ENCODE results near the gene MEFV.
"Not testable (repeated sequence)": the region's sequence is repeated elsewhere in the genome, so short reads cannot be mapped to it uniquely, and the experiment has no call there.

MEFV gene

GRCh38 chr16:3220839-3221238 is 35.6 kb downstream of the MEFV start:
- DNase-seq (ENCODE audit: extremely low read depth in 1 of 2, low read depth in 1 of 2) = no peak

GRCh38 chr16:3216263-3216640 is 40.2 kb downstream of the MEFV start:
- no peak for DNase-seq (ENCODE audit: extremely low read depth in 1 of 2, low read depth in 1 of 2)

DNA sequence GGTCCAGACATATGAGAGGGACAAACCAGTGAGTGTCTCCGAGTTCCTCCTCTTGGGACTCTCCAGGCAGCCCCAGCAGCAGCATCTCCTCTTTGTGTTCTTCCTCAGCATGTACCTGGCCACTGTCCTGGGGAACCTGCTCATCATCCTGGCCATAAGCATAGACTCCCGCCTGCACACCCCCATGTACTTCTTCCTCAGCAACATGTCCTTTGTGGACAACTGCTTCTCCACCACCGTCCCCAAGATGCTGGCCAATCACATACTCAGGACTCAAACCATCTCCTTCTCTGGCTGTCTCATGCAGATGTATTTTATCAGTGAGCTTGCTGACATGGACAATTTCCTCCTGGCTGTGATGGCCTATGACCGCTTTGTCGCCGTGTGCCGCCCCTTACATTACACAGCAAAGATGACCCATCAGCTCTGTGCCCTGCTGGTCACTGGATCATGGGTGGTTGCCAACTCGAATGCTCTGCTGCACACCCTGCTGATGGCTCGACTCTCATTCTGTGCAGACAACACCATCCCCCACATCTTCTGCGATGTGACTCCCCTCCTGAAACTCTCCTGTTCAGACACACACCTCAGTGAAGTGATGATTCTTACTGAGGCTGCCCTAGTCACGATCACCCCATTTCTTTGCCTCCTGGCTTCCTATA is 40.7 kb downstream of the MEFV start:
- no peak for DNase-seq (ENCODE audit: extremely low read depth in 1 of 2, low read depth in 1 of 2)

GRCh38 chr16:3214904-3215600 is 41.4 kb downstream of the MEFV start:
- DNase-seq (ENCODE audit: extremely low read depth in 1 of 2, low read depth in 1 of 2) = no peak

GRCh38 chr16:3212567-3212966 is 43.9 kb downstream of the MEFV start:
- DNase-seq (ENCODE audit: extremely low read depth in 1 of 2, low read depth in 1 of 2) = no peak

DNA sequence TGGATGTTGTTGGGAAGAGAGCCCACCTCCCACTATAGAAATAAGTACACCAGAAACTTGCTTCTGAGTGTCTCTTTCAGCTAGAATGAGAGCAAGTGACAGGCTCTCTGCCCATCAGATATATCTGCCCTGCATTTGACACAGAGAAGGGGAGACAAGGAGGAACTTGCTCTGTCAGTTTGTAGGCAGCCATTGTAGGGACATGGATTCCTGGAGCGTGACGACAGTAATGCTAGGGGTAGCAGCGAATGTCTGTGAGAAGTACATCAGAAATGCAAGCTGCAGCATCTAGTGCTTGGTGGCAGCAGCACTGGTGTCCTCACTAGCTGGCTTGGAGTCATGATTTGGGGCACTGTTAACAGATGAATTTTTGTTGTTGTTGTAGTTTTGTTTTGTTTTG is 44.4 kb downstream of the MEFV start:
- no peak for DNase-seq (ENCODE audit: extremely low read depth in 1 of 2, low read depth in 1 of 2)

DNA sequence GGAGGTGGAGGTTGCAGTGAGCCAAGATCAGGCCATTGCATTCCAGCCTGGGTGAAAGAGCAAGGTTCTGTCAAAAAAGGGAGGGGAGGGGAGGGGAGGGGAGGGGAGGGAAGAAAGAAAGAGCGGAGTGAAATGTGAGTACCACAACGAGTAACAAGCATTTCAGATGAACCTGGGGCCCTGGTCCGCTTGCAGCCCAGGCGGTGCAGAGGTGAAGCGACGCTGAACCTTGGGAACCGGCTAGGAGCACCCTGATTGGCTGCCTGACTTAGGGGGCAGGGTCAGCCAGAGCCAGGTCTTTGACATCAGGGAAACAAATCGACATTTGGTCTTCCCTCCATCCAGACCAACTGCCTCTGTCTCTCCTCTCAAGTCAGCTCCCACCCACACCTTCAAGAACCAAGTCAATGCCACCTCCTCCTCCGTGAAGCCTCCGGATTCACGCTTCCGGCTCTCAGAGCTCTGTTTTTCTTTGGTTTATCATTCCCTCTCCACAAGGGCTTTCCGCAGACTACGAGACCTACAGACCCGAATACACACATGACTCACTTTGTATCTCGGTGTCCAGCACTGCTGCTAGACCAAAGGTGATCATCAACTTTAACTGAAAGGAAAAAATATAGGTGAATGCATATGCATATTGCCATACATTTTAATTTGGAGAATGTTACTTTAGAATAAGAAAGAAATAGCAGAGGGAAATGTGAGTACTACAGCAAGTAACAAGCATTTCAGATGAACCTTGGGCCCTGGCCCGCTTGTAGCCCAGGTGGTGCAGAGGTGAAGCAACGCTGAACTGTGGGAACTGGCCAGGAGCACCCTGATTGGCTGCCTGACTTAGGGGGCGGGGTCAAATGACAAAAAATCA is 49.1 kb downstream of the MEFV start:
- DNase-seq (ENCODE audit: extremely low read depth in 1 of 2, low read depth in 1 of 2) = no peak

GRCh38 chr16:3205939-3206338 is 50.5 kb downstream of the MEFV start:
- not testable (repeated sequence) for DNase-seq (ENCODE audit: extremely low read depth in 1 of 2, low read depth in 1 of 2)

- DNase-seq (ENCODE audit: extremely low read depth in 1 of 2, low read depth in 1 of 2) = no peak
These were observed 53.4 kb downstream of the MEFV start for GRCh38 chr16:3202903-3203539.

GRCh38 chr16:3198334-3199072 is 57.9 kb downstream of the MEFV start:
- no peak for DNase-seq (ENCODE audit: extremely low read depth in 1 of 2, low read depth in 1 of 2)

- not testable (repeated sequence) for DNase-seq (ENCODE audit: extremely low read depth in 1 of 2, low read depth in 1 of 2)
These were observed 58.6 kb downstream of the MEFV start for GRCh38 chr16:3197694-3198333.

- no peak for DNase-seq (ENCODE audit: extremely low read depth in 1 of 2, low read depth in 1 of 2)
These were observed 60.5 kb downstream of the MEFV start for GRCh38 chr16:3195975-3196374.

- DNase-seq (ENCODE audit: extremely low read depth in 1 of 2, low read depth in 1 of 2) = no peak
These were observed 61.6 kb downstream of the MEFV start for GRCh38 chr16:3194792-3195191.

DNA sequence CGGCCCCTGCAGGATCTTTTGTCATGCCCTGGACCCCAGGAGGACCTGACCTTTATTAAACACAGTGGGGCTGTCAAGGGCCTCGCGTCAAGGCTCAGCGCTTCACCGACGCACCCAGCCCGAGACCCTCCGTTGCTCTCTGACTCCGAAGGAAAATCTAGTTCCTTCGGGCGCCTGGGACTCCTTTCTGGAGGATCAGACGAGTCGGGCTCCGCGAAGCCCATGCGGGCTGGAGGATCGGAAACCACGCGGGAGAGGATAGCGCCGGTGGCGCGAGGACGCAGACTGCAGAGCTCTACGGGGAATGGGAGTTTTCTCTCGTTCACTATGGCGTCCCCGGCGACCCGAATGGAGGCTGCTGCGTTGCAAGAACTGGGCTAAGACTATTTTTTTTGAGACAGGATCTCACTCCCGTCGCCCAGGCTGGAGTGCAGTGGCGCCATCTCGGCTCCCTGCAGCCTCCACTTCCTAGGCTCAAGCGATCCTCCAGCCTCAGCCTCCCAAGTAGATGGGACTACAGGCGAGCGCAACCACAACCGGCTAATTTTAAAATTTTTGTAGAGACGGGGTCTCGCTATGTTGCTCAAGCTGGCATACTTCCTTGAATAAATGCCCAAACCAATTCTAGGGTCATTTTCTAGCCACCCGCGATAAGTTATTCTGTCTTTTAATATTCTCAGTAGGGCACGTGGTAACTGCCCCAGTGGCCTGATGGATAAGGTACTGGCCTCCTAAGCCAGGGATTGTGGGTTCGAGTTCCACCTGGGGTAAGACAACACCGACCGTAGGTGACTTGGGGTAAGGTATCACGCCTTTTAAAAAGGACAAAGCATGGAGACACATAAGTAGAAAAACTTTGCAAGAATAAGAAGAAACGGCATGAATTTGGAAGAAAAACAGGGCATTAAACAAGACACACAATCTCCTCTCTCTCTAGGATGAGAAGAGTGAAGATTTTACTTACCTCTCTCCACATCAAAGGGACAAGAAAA is 62.9 kb downstream of the MEFV start:
- DNase-seq (ENCODE audit: extremely low read depth in 1 of 2, low read depth in 1 of 2) = no peak

- no peak for DNase-seq (ENCODE audit: extremely low read depth in 1 of 2, low read depth in 1 of 2)
These were observed 63.9 kb downstream of the MEFV start for GRCh38 chr16:3192476-3193019.
